ENCODE data around the gene RTL10. TPM values are rescaled to one million over a fixed set of nuclear protein-coding genes. Genes with fewer than 3 reads are reported as not detected.

The RTL10 gene
- total and polyA plus RNA-seq, 2 of the 13 experiments (the other 11 are each of a cell fraction or from before 2014, with no cell fraction given), result 14.1 to 15.8 TPM

DNA sequence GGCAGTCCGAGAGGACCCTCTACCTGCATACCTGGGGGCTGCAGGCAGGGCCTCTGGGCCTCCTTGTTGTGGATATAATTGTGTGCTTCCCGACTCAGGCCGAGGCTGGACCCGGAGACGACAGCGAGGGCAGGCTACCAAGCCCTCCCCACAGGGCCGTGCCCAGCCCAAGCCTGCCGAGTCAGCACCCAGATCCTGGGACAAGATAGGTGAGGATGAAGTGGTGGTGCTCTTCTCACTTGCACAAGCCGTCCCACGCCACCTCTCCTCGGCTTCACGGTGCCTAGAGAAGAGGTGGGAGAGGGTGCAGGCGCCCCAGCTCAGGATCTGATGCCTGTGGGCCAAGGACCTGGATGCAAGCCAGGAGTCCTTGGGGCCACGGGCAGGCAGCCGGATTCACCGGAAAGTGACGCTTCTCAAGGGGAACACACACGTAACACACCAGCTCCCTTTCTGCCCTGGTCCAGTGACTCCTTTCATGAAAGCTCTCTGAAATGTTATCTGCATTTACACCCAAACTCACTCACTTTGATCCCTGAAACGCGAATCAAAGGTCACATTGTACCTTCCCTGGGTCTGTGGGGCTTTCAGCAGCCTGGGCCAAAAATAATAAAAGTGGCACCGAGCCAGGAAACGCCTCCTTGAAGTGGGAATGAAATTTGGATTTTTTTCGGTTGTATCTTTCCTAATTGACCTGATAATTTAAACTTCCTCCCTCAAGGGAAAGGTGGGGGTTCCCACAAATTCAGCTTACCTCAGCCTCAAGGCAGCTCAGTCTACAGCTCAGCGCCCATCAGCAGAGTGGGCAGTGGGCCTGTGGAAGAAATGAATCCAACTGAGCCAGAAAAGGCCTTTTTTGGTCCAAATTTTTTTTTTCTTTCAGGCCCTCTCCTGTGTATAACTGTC, 1.1 kb upstream of the RTL10 start (continued):
- TF ChIP-seq SP5 (CRISPR knock-in tag; IDR thresholded peaks at IDR 0.05; ENCODE audit: borderline replicate concordance, low read depth) (peak; percentile 80), PAWR (CRISPR knock-in tag; IDR thresholded peaks at IDR 0.05; ENCODE audit: borderline replicate concordance) (0 out of 2 replicates have a peak, but pooled peaks have one; percentile 3), EP300 (IDR thresholded peaks at IDR 0.05; ENCODE audit: low read depth in 2 of 2, low read length in 2 of 2) (peak in 1 of 2 experiments; percentile 69; a peak in 1 of 4 replicates), EP300 (CRISPR knock-in tag; IDR thresholded peaks at IDR 0.05; ENCODE audit: borderline replicate concordance) (no peak), ZNF616 (CRISPR knock-in tag; IDR thresholded peaks at IDR 0.05; ENCODE audit: low read depth) (0 out of 2 replicates have a peak, but pooled peaks have one; percentile 13), ZNF83 (CRISPR knock-in tag; IDR thresholded peaks at IDR 0.05; ENCODE audit: borderline replicate concordance) (no peak), ZSCAN29 (CRISPR knock-in tag; conservative IDR thresholded peaks at IDR 0.05) (no peak), ZNF790 (CRISPR knock-in tag; IDR thresholded peaks at IDR 0.05; ENCODE audit: borderline replicate concordance) (no peak; the same call in 1 of the 2 replicates), TRAFD1 (CRISPR knock-in tag; IDR thresholded peaks at IDR 0.05; ENCODE audit: borderline replicate concordance) (peak; percentile 82; the same call in 1 of the 2 replicates), ZFX (CRISPR knock-in tag; IDR thresholded peaks at IDR 0.05; ENCODE audit: low read depth) (peak; percentile 29; the same call in 1 of the 2 replicates), NCOA5 (CRISPR knock-in tag; IDR thresholded peaks at IDR 0.05) (no peak), KDM3A (CRISPR knock-in tag; IDR thresholded peaks at IDR 0.05; ENCODE audit: low read depth) (no peak), RFX5 (IDR thresholded peaks at IDR 0.05; ENCODE audit: low read depth, low read length) (no peak), ZFYVE20 (CRISPR knock-in tag; IDR thresholded peaks at IDR 0.05; ENCODE audit: borderline replicate concordance, low read depth) (no peak), MXI1 (IDR thresholded peaks at IDR 0.05; ENCODE audit: borderline replicate concordance, low read depth, low read length) (peak; percentile 38; the same call in 1 of the 3 replicates), KLF15 (CRISPR knock-in tag; IDR thresholded peaks at IDR 0.05; ENCODE audit: borderline replicate concordance) (no peak), ZNF362 (CRISPR knock-in tag; IDR thresholded peaks at IDR 0.05; ENCODE audit: borderline replicate concordance) (peak; percentile 39; the same call in 1 of the 2 replicates), THAP11 (CRISPR knock-in tag; IDR thresholded peaks at IDR 0.05) (peak; percentile 51; the same call in 1 of the 2 replicates), SNAPC2 (CRISPR knock-in tag; IDR thresholded peaks at IDR 0.05) (peak; percentile 42; the same call in 1 of the 2 replicates), SOX5 (CRISPR knock-in tag; IDR thresholded peaks at IDR 0.05; ENCODE audit: borderline replicate concordance) (peak; percentile 78; the same call in 1 of the 2 replicates), ATF1 (CRISPR knock-in tag; IDR thresholded peaks at IDR 0.05) (0 out of 2 replicates have a peak, but pooled peaks have one; percentile 8), NFATC3 (CRISPR knock-in tag; IDR thresholded peaks at IDR 0.05) (no peak)
- TF ChIP-seq, protein P1, sequence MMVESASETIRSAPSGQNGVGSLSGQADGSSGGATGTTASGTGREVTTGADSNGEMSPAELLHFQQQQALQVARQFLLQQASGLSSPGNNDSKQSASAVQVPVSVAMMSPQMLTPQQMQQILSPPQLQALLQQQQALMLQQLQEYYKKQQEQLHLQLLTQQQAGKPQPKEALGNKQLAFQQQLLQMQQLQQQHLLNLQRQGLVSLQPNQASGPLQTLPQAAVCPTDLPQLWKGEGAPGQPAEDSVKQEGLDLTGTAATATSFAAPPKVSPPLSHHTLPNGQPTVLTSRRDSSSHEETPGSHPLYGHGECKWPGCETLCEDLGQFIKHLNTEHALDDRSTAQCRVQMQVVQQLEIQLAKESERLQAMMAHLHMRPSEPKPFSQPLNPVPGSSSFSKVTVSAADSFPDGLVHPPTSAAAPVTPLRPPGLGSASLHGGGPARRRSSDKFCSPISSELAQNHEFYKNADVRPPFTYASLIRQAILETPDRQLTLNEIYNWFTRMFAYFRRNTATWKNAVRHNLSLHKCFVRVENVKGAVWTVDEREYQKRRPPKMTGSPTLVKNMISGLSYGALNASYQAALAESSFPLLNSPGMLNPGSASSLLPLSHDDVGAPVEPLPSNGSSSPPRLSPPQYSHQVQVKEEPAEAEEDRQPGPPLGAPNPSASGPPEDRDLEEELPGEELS (CRISPR knock-in tag; IDR thresholded peaks at IDR 0.05), result peak; percentile 66

Data from HepG2 (cell line).